ENCODE data around the gene XRCC4.

XRCC4 gene

DNA sequence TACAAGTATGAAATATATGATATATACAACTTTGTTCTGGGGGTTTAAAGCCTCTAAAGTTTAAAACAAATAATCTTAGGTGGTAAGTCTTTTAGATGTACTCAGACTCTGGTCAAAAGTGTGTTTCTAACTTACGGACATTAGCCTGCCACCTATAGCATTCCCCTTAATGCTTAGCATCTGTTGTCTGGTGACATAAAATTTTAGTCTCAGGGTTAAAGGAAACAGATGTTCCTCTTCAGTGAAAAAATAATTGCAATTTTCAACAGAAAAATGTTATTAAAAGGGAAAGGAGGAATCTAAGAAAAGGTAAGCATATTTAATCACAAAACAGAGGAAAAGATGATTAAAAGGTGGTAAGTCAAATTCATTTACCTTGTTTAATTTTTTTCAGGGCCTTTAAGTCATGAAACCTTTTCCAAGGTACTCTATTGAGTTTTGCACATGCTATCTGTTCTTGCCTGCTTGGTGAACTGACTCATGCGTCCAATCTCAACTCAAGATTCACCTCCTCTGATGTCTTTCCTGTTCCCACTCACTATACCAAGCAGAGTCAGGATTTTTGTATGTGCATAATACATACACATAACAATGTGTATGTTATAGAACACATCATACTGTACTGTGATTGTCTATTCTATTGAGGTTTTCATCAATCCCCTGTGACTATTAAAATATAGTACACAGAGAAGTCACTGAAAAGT lies 8.1 kb upstream of the XRCC4 start:
- no peak for DNase-seq

DNA sequence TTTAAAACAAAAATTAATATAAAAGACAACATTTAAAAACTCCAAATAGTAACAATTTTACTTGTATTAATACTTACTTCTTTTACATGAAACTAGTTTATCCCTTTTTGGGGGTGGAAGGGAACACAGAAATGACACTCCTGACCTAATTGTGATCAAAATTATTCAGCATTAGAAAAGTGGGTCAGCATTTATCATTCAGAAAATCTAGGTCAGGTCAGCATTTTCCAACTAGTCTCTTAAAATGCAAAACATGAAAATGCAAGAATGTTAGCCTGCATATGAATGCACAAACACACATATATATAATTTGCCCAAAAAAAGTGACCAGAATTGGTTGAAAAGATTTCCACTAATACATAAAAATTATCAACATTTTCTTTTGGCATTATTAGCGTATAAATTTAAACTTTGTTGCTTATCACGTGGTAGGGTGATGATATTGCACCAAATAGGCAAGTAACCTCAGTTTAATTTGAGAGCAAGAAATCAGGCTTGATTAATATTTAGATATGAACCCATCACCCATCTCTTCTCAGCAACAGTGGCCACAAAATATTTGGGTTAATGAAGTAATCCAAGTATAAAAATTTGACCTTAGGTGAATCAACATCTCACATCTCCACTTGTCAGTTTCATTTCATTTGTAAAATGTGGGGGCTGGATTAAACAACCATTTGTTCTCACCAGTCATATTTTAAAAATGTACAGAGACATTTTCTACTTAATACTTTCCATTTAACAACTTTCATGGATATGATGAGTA lies 5.9 kb upstream of the XRCC4 start:
- no peak for DNase-seq

DNA sequence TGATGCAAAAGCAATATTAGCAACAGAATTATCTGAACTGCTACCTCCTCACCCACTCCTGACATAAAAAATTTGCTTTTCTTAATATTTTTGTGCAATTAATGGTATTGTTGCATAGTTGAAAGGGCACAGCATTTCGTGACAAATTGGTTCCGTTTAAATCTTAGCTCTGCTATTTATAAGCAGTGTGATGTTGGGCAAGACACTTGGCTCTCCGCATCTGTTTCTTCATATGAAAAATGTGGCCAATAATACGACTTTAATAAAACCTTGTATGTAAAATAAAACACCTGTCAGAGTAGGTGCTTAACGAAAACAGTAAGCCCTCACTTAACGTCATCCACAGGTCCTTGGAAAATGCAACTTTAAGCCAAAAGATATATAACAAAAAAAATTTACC lies 4.4 kb upstream of the XRCC4 start:
- no peak for DNase-seq

DNA sequence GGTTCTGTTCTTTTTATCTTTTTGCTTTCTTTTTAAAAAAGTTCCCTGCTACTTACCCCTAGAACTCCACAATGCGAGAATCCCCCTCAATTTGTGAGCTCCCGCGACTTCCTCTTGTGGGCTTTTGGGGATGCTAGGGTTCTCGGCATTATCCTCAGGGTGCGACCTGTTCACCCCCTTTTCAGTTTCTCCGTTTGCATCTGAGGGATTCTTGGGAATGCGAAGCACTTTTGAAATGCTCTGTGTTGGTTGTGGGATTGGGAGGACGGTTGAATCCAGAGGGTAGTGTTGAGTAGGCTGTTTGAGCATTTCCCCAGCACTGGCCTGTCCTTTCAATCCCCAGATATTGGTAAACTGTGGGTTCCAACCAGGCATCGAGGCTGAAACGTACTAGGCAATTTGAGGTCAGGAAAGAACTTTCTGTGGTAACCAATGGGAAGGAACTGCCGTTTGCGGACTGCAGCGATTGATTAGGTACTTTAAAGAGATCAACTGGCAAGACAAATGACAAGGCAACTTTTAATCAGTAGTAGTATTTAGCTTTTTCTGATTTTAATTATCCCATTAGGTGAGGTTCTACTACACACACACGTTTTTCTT lies 415 bp downstream of the XRCC4 start:
- DNase-seq: peak; percentile 69

DNA sequence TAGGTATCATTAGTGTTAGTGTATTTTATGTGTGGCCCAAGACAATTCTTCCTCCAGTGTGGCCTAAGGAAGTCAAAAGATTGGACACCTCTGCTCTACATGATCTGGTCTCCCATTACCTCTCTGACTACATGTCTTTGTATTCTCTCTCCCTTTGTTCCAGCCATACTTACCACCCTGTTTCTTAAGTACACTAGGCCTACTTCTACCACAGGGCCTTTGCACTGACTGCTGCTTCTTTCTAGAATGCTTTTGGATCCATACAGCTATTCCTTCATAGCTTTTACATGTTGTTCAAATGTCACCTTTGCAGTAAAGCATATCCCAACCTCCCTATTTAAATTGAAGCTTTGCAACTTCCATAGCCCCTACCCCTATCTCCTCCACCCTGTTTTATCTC lies 5.4 kb downstream of the XRCC4 start:
- no peak for DNase-seq

DNA sequence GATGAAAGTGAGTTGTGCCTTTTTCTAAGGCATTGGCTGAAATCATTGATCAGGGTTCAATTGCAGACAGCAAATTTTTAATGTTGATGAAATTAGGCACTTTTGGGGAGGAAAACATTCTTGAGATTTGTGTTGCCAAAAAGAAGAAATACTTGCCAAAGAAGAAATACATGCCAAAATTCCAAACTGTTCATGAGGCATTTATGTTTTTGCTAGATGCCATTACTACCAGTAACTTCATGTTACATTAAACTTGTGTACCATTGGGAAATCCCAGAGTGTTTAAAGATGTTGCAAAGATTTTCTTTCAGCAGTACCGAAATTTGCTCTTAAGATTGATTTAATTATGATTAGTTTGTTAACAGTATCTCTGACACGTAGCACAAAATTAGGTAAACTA lies 7.0 kb downstream of the XRCC4 start:
- no peak for DNase-seq

DNA sequence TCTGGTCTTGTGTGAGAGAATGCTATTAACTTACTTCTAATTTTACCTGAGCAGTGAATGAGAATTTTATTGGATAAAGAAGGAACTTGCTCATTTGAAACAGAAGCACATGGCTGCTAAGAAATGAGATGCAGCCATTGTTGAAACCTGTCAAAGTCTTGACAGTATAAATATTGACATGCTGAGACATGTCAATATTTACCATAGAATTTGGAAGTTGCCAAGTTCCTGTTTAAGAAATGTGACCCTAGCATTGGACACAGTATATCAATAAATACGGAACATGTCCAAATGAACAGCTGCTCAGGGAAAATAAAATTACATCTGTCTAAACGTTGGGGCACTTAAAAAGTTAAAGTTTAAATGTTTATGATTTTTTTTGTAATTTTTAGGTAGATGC lies 7.8 kb downstream of the XRCC4 start:
- no peak for DNase-seq

DNA sequence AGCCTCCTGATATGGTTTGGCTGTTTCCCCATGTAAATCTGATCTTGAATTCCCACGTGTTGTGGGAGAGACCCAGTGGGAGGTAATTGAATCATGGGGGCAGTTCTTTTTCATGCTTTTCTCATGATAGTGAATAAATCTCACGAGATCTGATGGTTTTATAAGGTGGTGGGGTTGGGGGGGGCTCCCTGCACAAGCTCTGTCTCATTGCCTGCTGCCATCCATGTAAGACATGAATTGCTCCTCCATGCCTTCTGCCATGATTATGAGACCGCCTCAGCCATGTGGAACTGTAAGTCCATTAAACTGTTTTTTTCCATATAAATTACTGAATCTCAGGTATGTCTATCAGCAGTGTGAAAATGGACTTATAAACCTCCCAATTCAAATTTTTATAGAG lies 12.8 kb downstream of the XRCC4 start:
- DNase-seq: no peak

DNA sequence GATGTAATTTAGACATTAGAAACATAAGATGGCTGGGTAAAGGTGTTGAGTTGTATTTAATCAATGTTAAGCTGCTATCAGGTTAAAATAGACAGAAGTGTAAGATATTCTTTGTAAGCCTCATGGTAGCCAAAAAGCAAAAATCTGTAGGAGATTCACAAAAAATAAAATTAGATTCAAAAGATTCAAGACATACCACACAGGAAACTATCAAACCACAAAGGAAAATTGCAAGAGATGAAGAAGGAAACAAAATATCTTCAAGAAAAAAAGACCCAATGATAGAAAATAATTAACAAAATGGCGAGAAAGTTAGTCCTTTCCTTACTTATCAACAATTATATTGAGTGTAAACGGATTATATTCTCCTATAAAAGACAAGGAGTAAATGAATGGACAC lies 15.3 kb downstream of the XRCC4 start:
- DNase-seq: no peak

DNA sequence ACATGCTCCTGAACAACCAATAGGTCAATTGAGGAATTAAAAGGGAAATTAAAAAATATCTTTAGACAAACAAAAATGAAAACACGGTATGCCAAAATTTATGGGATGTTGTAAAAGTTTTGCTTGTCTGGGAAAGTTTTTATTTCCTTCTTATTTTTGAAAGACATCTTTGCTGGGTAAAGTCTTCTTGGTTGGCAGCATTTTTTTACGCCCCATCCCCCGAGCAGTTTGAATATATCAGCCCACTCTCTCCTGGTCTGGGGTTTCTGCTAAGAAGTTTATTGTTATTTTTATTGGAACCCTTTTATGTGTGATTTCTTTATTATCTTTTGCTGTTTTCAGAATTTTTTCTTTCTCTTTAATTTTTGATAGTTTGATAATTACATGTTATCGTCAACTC lies 16.3 kb downstream of the XRCC4 start:
- no peak for DNase-seq

DNA sequence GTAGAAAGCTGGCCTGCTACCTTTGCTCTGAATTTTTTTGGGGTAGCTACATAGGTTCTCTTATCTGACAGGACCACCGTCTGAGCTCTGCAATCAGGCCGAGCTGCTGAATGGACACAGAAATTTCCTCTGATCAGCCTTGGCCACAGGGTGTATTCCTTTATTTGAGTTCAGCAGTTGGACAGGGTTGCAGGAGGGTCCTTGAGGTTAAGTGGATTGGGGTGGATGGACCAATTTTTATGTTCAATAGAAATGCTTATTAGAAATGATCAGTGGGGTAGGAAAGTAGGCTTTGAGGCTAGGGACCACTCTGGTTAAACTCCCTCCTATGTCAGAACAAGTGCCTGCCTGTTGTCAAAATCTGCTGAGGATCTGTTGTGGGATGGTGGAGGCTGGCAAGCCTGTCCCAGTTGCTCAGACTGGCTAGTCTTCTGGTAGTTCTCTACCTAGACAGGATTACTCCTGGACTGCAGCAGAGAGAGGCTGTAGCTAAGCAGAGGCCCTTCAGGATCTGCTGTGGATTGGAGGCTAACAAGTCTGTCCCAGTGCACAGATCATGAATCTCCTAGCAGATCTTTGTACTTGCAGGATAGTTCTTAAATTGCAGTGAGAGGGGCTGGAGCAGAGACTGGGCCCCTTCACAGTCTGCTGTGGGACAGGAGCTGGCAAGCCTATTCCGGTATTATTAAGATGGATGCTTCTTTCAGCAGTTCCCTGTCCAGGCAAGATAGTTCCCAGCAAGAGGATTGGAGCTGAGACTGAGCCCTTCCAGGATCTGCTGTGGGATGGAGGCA lies 18.0 kb downstream of the XRCC4 start:
- no peak for DNase-seq

DNA sequence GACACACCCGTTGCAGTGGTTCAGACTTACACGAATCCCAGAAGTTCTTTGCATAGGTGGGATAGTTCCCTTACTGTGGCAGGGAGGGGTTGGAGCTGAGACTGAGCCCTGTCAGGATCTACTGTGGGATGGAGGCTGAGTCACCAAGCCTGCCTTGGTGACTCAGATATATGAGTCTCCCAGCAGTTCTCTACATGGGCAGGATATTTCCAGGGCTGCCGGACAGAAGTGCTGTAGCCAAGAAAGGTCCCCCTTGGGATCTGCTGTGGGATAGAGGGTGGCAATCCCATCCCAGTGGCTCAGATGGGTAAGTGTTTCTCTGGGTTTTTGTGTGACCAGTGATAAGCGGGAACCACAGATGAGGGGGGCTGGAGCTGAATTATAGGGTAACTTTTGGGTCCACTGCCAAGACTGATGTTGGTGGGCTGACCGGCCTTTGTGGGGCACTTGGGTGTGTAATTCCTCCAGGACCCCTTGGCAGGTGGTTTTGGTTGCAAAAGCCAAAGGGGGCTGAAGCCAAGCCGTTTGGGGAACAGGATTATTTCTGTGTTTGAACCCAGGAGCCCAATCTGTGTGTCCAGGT lies 18.7 kb downstream of the XRCC4 start:
- DNase-seq: no peak

DNA sequence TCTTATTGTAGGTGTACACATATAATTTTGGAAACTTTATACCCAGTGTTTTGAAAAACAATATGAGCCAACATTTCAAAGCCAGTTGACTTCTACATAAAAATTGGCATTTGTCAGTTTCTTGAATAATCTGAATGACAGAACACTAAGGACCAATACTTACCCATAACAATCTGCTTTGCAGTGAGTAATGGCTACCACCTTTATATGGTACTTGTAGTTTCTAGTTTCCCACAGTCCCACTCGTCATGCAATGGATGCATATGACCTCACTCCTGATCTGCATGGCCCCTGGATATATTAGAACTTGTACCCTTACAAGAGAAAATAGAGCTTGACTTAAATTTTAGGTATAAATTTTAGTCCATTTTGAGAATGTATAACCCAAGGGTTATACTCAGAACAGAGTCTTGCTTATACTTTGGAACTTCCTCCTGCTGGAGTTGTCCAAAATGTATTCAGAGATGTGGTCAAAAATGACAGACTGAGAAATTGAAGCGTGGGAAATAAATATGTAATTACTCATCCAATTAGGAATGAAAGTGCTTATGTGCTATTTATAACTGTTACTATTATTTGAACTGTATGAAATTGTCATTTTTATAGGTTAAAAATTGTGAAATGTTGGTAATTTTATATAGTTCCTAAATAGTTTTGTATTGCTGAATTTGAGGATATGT lies 19.5 kb downstream of the XRCC4 start:
- DNase-seq: no peak

DNA sequence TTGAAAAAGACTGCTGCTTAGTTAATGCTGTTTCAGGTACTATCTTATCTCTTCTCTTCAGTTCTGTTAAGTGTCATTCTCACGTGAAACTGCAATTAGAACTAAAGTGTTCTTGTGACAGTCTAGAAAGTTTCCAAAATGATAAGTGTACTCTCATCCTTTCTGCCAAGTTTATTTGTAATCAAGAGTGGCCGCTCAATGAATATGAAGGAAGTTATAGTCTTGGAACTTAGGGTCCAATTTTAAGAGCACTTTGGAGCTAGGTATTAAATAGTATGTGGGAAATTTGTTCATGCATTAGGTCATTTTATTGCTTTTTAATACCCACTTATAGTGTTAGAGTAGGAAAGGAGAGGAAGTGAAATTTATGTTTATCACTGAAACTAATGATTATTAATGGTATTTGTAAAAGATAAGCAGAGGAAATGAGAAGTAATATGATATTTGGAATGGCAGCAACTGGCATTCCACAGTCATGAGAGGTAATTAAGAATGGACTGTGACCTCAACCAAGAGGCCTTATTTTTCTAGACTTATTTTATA lies 20.4 kb downstream of the XRCC4 start:
- DNase-seq: no peak

DNA sequence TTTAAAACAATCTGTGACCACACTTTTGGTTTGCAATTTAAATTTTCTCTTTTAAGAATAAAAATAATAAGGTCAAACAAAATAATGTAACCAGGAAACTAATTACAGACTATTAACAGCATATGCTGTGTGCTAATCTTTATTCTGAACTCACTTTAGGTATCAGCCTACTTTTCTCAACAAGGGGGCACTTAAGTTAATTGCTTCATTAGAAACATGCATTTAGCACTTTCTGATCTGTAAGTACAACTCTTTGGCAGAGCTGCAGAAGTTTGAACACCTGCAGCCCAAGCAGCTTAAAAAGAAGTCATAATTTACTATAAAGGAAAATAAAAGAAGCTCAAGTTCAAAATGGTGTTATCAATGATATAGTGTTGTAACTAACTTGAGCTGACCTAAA lies 21.7 kb downstream of the XRCC4 start:
- no peak for DNase-seq

DNA sequence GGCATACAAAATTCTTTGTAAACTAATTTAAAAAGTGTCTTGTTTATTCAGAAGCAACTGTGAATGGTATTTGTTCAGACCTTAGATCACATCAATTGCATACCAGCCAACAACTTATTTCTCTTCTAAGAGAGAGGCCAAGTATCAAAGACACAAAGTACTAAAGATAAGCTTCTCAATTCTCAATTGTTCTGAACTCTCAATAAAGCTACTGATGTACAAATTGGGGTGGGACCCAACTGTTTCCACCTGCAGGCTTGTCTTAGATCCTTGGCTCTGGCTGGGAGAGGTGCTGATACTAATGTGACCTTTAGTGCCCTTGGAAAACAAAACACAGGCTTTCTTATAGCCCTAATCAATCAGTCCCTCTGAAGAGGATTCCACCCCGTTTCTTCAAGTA lies 22.1 kb downstream of the XRCC4 start:
- DNase-seq: no peak

DNA sequence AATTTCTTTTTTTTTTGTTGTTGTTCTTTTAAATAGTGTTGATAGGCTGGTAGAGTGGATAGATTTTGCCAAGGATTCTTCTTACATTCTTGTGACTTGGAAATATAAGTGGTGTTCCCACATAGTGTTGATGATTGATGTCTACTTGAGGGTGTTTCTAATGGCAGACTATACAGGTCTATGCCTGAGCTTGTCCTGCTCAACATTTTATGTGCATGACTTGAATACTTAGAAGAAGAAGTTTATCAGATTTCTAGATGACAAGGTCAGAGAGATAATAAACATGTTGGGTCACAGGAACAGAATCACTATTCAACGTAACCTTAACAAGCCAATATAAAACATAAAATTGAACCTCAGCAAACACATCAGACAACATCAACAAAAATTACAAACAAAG lies 24.2 kb downstream of the XRCC4 start:
- DNase-seq: no peak

DNA sequence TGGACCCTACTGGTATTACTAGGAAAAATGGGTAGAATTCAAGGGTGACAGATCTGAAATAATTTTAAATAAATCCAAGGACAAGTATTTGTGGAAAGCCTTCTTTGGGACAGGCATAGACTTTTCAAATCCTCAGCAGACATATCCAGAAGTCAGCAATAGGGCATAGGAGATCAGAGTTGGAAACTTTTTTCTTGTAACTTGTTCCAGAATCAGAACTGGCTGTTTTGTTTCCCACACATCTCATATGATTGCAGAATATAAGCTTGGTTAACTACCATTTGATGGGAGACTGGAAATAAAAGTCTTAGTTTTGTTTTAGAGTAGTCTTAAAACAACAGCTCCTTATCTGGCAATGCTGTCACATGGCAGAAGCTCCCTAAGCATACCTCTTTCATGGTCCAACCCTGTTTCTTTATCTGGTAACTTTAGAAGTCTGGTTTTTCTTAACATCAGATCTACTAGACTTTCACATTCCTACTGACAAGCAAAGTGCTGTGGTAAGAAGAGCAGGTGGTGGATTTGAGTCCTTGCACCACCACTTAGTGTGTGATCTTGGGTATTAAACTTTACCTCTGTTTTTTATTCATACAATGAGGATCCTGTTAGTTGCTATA lies 25.1 kb downstream of the XRCC4 start:
- DNase-seq: no peak

DNA sequence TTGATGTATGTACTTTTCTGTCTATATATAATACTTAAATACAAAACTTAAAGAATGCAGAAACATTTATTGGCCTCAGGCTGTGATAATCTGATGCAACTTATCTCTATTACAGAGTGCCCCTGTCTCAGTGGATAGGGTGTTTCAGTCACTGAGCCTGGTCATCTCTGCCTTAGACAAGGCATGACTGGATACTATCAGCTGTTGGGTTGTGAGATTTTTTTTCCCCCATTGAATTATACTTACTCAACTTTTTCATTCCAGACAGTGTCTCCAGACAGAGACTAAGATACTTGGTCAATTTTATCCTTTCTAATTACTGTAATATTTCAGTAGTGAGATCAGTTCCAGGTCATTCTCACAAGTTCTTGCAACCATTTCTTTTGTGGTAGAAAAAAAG lies 26.7 kb downstream of the XRCC4 start:
- no peak for DNase-seq

DNA sequence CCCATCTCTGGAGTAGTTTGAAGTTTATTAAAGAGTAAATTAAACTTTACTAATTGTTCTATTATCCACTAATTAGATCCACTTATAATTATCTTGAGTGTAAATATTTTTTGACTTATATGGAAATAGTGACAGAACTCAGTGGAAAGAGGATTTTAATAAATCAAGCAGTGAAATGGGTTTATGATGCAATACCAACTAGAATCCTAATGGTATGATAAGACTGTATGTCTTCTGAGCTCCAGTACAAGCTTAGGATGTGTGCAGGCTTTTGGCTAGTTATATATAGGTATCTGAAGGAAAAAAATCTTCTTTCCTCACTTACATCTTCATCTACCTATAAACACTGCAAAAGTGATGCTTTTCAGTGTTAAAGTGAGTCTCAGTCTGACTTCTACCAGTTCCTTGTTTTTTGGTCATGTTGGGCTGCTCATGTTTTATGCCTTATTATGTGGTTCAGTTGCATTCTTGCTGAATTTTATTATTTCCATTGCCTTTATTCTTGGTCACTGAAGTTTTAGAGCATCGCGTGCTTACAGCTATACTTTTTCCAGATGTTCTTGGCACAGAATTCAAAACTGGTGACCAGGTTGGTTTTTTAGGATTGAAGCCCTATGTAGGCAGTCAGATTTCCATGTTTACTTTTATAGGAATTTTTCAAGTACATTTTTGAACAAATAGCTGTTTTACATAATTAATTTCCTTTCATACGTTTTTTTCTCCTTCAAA lies 30.5 kb downstream of the XRCC4 start:
- DNase-seq: no peak

DNA sequence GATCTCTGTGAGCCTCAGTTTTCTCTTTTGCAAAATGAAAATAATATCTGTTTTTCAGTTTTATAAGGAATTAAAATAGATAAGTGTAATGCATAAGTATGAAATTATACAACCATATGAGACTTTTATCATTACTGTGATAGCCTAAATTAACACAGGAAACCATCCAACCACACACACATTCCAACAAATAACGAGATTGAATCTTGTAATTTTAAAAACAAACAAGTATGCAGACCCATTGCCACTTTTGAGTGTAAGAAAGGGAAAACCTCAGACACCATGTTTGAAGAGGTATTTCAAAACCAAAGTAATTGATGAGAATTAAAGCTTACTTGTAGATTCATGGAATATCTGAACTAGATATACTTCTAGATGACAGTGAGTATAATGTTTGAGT lies 32.0 kb downstream of the XRCC4 start:
- DNase-seq: no peak
